IMR-90 (cell line): ENCODE results near the gene DCDC2B. TPM values are rescaled to one million over a fixed set of nuclear protein-coding genes. Genes with fewer than 3 reads are reported as not detected.
A peak's percentile ranks its signal among the peaks of the same experiment; 100 is the strongest.

Experiments
- ATAC-seq: fragments of 200-7000 bp; cut with Tn5 transposase; 2 replicates; pipeline ENCODE4 v1.9.1; 2020; ENCODE audit warnings: low read depth, mild to moderate bottlenecking, moderate library complexity
- BruUV-seq: library from RNA; stranded (reverse); fragments of 400-500 nt; replicated peaks from 2 replicates; lab custom pipeline; 2021; lab: Mats Ljungman, UMichigan
- CTCF ChIA-PET: fragments of 300-600 bp; formaldehyde crosslinking; extraction: SDS; loops from one replicate; lab custom pipeline; 2021; ENCODE audit warnings: antibody characterized with exemption; lab: Yijun Ruan, JAX
- POLR2A ChIA-PET: fragments of 300-600 bp; sonication (Branson Sonifier 250); formaldehyde crosslinking; loops from one replicate; lab custom pipeline; 2022; ENCODE audit warnings: antibody characterized with exemption; ENCODE audit not compliant: unreplicated experiment; lab: Charles Lee
- DNase-seq: peaks from one replicate; pipeline ENCODE4 v3.0.0; 2013
- H2AFZ ChIP-seq: replicated peaks from 2 replicates; pipeline ENCODE3; 2013; ENCODE audit warnings: low read length, mild to moderate bottlenecking; ENCODE audit not compliant: poor library complexity
- H2AK5ac ChIP-seq: 2 replicates; pipeline ENCODE4 v1.6.1; 2013; ENCODE audit warnings: low read depth, low read length, inconsistent platforms
- H2AK9ac ChIP-seq: replicated peaks from 2 replicates; pipeline ENCODE3; 2013; ENCODE audit warnings: mild to moderate bottlenecking, low read depth, low read length, moderate library complexity; ENCODE audit not compliant: poor library complexity
- H2BK120ac ChIP-seq: 2 replicates; pipeline ENCODE4 v1.6.1; 2013; ENCODE audit warnings: low read depth, low read length, inconsistent platforms
- H2BK15ac ChIP-seq: 3 replicates; pipeline ENCODE4 v1.6.1; 2013; ENCODE audit warnings: low read depth, low read length, inconsistent platforms
- H2BK20ac ChIP-seq: 2 replicates; pipeline ENCODE4 v1.6.1; 2013; ENCODE audit warnings: low read depth, mild to moderate bottlenecking, inconsistent platforms, low read length, moderate library complexity
- H2BK5ac ChIP-seq: 2 replicates; pipeline ENCODE4 v1.6.1; 2013; ENCODE audit warnings: mild to moderate bottlenecking, low read depth, low read length, inconsistent platforms; ENCODE audit not compliant: poor library complexity, severe bottlenecking
- H3K14ac ChIP-seq: replicated peaks from 2 replicates; pipeline ENCODE4 v1.6.1; 2013; ENCODE audit warnings: low read depth, low read length, inconsistent platforms
- H3K18ac ChIP-seq: 2 replicates; pipeline ENCODE4 v1.6.1; 2013; ENCODE audit warnings: low read depth, low read length, control low read depth
- H3K23ac ChIP-seq: 2 replicates; pipeline ENCODE4 v1.6.1; 2013; ENCODE audit warnings: low read depth, low read length, inconsistent platforms
- H3K27ac ChIP-seq: 2 replicates; pipeline ENCODE4 v1.5.1; 2013; ENCODE audit warnings: mild to moderate bottlenecking, control low read depth, low read length; ENCODE audit not compliant: insufficient read depth
- H3K27me3 ChIP-seq: 2 replicates; pipeline ENCODE4 v1.6.1; 2013; ENCODE audit warnings: low read length; ENCODE audit not compliant: control insufficient read depth, insufficient read depth
- H3K36me3 ChIP-seq: 2 replicates; pipeline ENCODE4 v1.6.1; 2013; ENCODE audit warnings: low read length, mixed read lengths; ENCODE audit not compliant: control insufficient read depth, insufficient read depth
- H3K4ac ChIP-seq: 2 replicates; pipeline ENCODE4 v1.6.1; 2013; ENCODE audit warnings: low read depth, low read length, inconsistent platforms
- H3K4me1 ChIP-seq: 2 replicates; pipeline ENCODE4 v1.6.1; 2013; ENCODE audit warnings: low read length, mixed read lengths; ENCODE audit not compliant: control insufficient read depth, insufficient read depth
- H3K4me2 ChIP-seq: 2 replicates; pipeline ENCODE4 v1.6.1; 2013; ENCODE audit warnings: low read depth, mild to moderate bottlenecking, control low read depth, low read length, moderate library complexity
- H3K4me3 ChIP-seq: 2 replicates; pipeline ENCODE4 v1.5.1; 2013; ENCODE audit warnings: low read depth, mild to moderate bottlenecking, control low read depth, low read length, moderate library complexity; ENCODE audit not compliant: insufficient read depth
- H3K56ac ChIP-seq: 2 replicates; pipeline ENCODE4 v1.6.1; 2013; ENCODE audit warnings: low read length, inconsistent platforms; ENCODE audit not compliant: insufficient read depth; ENCODE audit errors: extremely low read depth
- H3K79me1 ChIP-seq, 2 experiments: 2 replicates each; pipeline ENCODE4 v1.6.1; 2013; ENCODE audit warnings: low read length in 2 of 2, inconsistent platforms in 1 of 2, low read depth in 1 of 2
- H3K9ac ChIP-seq: 2 replicates; pipeline ENCODE4 v1.6.1; 2013; ENCODE audit warnings: low read depth, low read length, control low read depth
- H3K9me1 ChIP-seq: 2 replicates; pipeline ENCODE4 v1.6.1; 2013; ENCODE audit warnings: low read length, inconsistent platforms; ENCODE audit not compliant: insufficient read depth
- H3K9me3 ChIP-seq: 2 replicates; pipeline ENCODE4 v1.6.1; 2013; ENCODE audit warnings: low read length; ENCODE audit not compliant: control insufficient read depth, insufficient read depth
- H4K20me1 ChIP-seq: 2 replicates; pipeline ENCODE4 v1.6.1; 2013; ENCODE audit warnings: low read length, inconsistent platforms; ENCODE audit not compliant: insufficient read depth
- H4K5ac ChIP-seq: 2 replicates; pipeline ENCODE4 v1.6.1; 2013; ENCODE audit warnings: mild to moderate bottlenecking, low read depth, low read length, control low read depth
- H4K8ac ChIP-seq, 2 experiments: 2 replicates each; pipeline ENCODE4 v1.6.1; 2013; ENCODE audit warnings: low read depth in 2 of 2, low read length in 2 of 2, control low read depth in 1 of 2, inconsistent platforms in 1 of 2
- H4K91ac ChIP-seq: 2 replicates; pipeline ENCODE4 v1.6.1; 2013; ENCODE audit warnings: low read depth, low read length, inconsistent platforms; ENCODE audit not compliant: insufficient read depth
- CTCF ChIP-seq: conservative IDR thresholded peaks from 2 replicates; pipeline ENCODE4 v1.5.1; 2012; ENCODE audit warnings: mild to moderate bottlenecking, low read depth, low read length, improper control_type of control experiment
- ELK1 ChIP-seq: fragments of 150-350 bp; IDR thresholded peaks from 2 replicates; pipeline ENCODE4 v1.6.1; 2016; ENCODE audit warnings: low read depth, mild to moderate bottlenecking, low read length, moderate library complexity, borderline replicate concordance
- RCOR1 ChIP-seq: IDR thresholded peaks from 2 replicates; pipeline ENCODE4 v1.6.1; 2012; ENCODE audit warnings: mild to moderate bottlenecking, low read length, improper control_type of control experiment; ENCODE audit not compliant: insufficient replicate concordance
- USF2 ChIP-seq: fragments of 150-350 bp; IDR thresholded peaks from 2 replicates; pipeline ENCODE4 v1.6.1; 2017; ENCODE audit warnings: mild to moderate bottlenecking, antibody characterized with exemption, low read length, low read depth
- WGBS, 2 experiments: methylation state at CpG; one replicate each; pipeline versions ENCODE4 v1.1.5 to v1.1.7; 2013; ENCODE audit warnings: missing lambda C conversion rate in 2 of 2; ENCODE audit not compliant: insufficient read length in 1 of 2; ENCODE audit errors: extremely low coverage in 2 of 2; 5-methylcytosine and 5-hydroxymethylcytosine counted together
- dilution Hi-C: fragments of 300-500 bp; cut with HindIII; formaldehyde crosslinking; loops from one replicate; pipeline ENCODE4 v1.14.3; 2018; ENCODE audit warnings: low sequenced_read_pairs; ENCODE audit not compliant: unreplicated experiment
- in situ Hi-C: fragments of 300-500 bp; cut with MboI; formaldehyde crosslinking; loops from 3 replicates; pipeline ENCODE4 v1.14.3; 2019; ENCODE audit warnings: low sequenced_read_pairs, inconsistent platforms, mixed read lengths
- intact Hi-C: fragments of 100-400 bp; cut with micrococcal nuclease; formaldehyde crosslinking; loops from 2 replicates; pipeline ENCODE4 v1.10.0; 2022
- polyA plus RNA-seq, 3 experiments: library from polyadenylated mRNA; depleted of rRNA; stranded (reverse); fragments of >200 nt; gene quantifications; 2 replicates each; pipeline ENCODE4 v1.2.3, GENCODE V29; 2012; ENCODE audit warnings: low replicate concordance in 1 of 3
- total RNA-seq: library from RNA; depleted of rRNA; stranded (reverse); fragments of >200 nt; gene quantifications from 2 replicates; pipeline ENCODE4 v1.2.3, GENCODE V29; 2012

Gene DCDC2B
- total and polyA plus RNA-seq, 2 of the 4 experiments (the other 2 are of a cell fraction): not detected

GRCh38 chr1:32181065-32181464 is 27.8 kb upstream of the DCDC2B start:
- peaks cover 23% of the 10 kb centered on the region for H4K20me1 ChIP-seq
- no peak for ATAC-seq
- H3K23ac ChIP-seq: peak overlapping the region; percentile 7; the same call in 1 of the 2 replicates
- no peak for DNase-seq
- peak overlapping the region; percentile 12 for H3K4ac ChIP-seq
- no peak overlapping the region for H2BK20ac ChIP-seq
- CTCF ChIA-PET: no interaction called here
- no TSS peak for BruUV-seq
- H3K4me2 ChIP-seq: peak overlapping the region; percentile 90
- no peaks in the 10 kb centered on the region for H3K27me3 ChIP-seq
- H4K8ac ChIP-seq: peak overlapping the region in 1 of 2 experiments; percentile 18; a peak in 1 of 4 replicates
- H2BK120ac ChIP-seq: no peak overlapping the region
- peak overlapping the region; percentile 49 for H3K4me3 ChIP-seq
- H2AK9ac ChIP-seq: peak overlapping the region; percentile 74
- H3K36me3 ChIP-seq: peaks cover 31% of the 10 kb centered on the region
- peak overlapping the region; percentile 85 for H3K27ac ChIP-seq
- peak overlapping the region; percentile 56 for H4K91ac ChIP-seq
- POLR2A ChIA-PET: interaction anchor here (0.5 kb wide), 1 partner anchor 15 kb away, joined by 30 read pairs; no protein-coding TSS in a partner anchor
- H2BK5ac ChIP-seq: peak overlapping the region; percentile 90
- peaks cover 13% of the 10 kb centered on the region for H3K9me1 ChIP-seq
- in situ Hi-C loops (no loop called here), dilution Hi-C loops (no loop called here), intact Hi-C loops (loop anchor here (2.0 kb wide), 2 partner anchors 72 to 108 kb away; partner anchors contain the start of genes KPNA6 and TMEM39B)
- H3K14ac ChIP-seq: peak overlapping the region; percentile 63; the same call in 1 of the 2 replicates
- TF ChIP-seq ELK1 (no peak), CTCF (no peak), USF2 (no peak), RCOR1 (no peak)
- peak overlapping the region; percentile 97 for H3K56ac ChIP-seq
- peaks cover 13 to 55% of the 10 kb centered on the region in 2 experiments for H3K79me1 ChIP-seq
- H2BK15ac ChIP-seq: no peak overlapping the region
- peak overlapping the region; percentile 47 for H2AK5ac ChIP-seq
- H2AFZ ChIP-seq: no peak overlapping the region
- H3K18ac ChIP-seq: peak overlapping the region; percentile 36; the same call in 1 of the 2 replicates
- peak overlapping the region; percentile 12; the same call in 1 of the 2 replicates for H4K5ac ChIP-seq
- WGBS, 2 experiments: 74% methylated on average over 7 of the region's 9 CpGs; no CpG with 5 or more reads in 1 of the 2 experiments
- peaks cover 22% of the 10 kb centered on the region for H3K4me1 ChIP-seq
- no peaks in the 10 kb centered on the region for H3K9me3 ChIP-seq
- peak overlapping the region; percentile 97 for H3K9ac ChIP-seq
